GM10266 (cell line): ENCODE data around the gene MPST.
A peak's percentile ranks its signal among the peaks of the same experiment; 100 is the strongest.

Experiments used
- DNase-seq: peaks from one replicate; pipeline ENCODE4 v3.0.0; 2012; ENCODE audit errors: extremely low spot score
- TF ChIP-seq, protein P1 (sequence below): IDR thresholded peaks from 2 replicates; pipeline ENCODE4 v1.5.1; 2012; ENCODE audit warnings: mild to moderate bottlenecking, low read depth; ENCODE audit not compliant: control insufficient read depth, insufficient read depth; ENCODE audit errors: missing control alignments

MPST gene

GRCh38 chr22:37075822-37076433 is 56.4 kb downstream of the MPST start:
- TF ChIP-seq, protein P1, sequence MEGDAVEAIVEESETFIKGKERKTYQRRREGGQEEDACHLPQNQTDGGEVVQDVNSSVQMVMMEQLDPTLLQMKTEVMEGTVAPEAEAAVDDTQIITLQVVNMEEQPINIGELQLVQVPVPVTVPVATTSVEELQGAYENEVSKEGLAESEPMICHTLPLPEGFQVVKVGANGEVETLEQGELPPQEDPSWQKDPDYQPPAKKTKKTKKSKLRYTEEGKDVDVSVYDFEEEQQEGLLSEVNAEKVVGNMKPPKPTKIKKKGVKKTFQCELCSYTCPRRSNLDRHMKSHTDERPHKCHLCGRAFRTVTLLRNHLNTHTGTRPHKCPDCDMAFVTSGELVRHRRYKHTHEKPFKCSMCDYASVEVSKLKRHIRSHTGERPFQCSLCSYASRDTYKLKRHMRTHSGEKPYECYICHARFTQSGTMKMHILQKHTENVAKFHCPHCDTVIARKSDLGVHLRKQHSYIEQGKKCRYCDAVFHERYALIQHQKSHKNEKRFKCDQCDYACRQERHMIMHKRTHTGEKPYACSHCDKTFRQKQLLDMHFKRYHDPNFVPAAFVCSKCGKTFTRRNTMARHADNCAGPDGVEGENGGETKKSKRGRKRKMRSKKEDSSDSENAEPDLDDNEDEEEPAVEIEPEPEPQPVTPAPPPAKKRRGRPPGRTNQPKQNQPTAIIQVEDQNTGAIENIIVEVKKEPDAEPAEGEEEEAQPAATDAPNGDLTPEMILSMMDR = no peak
- DNase-seq = no peak

DNA sequence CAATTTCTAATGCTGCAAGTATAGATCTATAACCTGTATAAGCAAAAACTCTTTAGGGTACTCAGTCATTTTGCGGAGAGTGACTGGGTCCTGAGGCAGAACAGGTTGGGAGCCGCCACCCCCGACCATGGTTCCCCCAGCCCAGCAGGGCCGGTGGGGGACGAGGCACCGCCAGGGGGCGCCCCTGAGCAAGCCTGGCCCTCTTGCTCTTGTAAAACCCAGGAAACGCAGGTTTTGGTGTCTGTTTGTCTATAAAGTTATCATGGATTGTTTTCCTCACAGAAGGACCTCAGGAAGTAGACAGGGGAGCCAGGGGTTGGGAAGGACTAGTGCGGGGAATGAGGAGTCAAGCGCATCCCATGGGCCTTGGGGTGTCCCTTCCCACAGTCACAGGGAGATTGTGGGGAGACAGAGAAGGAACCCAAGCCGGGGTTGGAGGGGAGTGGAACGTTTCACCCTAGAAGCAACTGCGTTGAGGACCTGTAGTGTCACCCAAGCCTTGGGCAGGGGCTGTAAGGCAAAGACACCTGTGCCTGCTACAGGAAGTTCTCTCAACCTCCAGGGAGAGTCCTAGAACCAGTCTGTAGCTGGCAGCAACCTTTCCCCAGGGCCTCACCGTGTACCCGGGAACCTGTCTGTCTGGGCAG is 58.4 kb downstream of the MPST start:
- DNase-seq = peak; percentile 90
- TF ChIP-seq, protein P1 = peak; percentile 97

DNA sequence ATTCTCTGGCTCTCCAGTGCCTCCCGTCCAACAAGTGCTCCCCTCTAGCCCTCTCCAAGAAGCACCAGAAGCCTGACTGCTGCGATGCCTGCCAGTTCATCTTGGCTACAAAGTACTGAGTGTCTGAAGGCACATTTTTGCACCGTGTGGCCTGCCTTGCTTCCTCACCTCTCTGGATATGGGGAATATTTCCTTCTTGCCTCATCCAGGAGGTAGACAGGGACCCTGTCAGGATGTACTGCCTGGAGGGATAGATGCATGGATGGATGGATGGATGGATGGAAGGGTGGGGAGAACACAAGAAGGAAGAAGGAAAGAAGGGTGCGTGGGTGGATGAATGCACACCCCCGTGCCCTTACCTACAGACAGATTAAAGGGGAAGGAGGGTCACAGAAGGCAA is 59.6 kb downstream of the MPST start:
- TF ChIP-seq, protein P1 = no peak
- DNase-seq = no peak
